ENCODE measurements around the gene ZNF592. TPM values are rescaled to one million over a fixed set of nuclear protein-coding genes. Genes with fewer than 3 reads are reported as not detected.

Gene ZNF592
- total and polyA plus RNA-seq, 2 donors (not counting 3 experiments of a cell fraction or from before 2014, with no cell fraction given): 12.3 to 21.1 TPM

- no peaks in the 10 kb centered on the region for H3K9me3 ChIP-seq (replicated peaks; ENCODE audit: control insufficient read depth, insufficient read depth, low read length)
- TF ChIP-seq JUN (IDR thresholded peaks at IDR 0.05; ENCODE audit: borderline replicate concordance, insufficient read depth, insufficient read length, low read depth): no peak
- no peak for TF ChIP-seq CTCF (IDR thresholded peaks at IDR 0.05; ENCODE audit: extremely low read depth in 1 of 2, insufficient read depth in 1 of 2, low read depth in 1 of 2, low read length in 2 of 2)
- no peak for TF ChIP-seq FOS (IDR thresholded peaks at IDR 0.05; ENCODE audit: borderline replicate concordance, insufficient read depth, low read length)
- no peak for TF ChIP-seq EZH2 (IDR thresholded peaks at IDR 0.05; ENCODE audit: borderline replicate concordance, low read depth, low read length, severe bottlenecking)
- TF ChIP-seq GATA2 (IDR thresholded peaks at IDR 0.05; ENCODE audit: insufficient read depth, insufficient read length, low read depth, low read length): no peak
- no peak for TF ChIP-seq POLR2A (IDR thresholded peaks at IDR 0.05; ENCODE audit: low read depth, low read length)
- TF ChIP-seq POLR2AphosphoS5 (IDR thresholded peaks at IDR 0.05; ENCODE audit: insufficient read depth, low read depth, low read length): no peak
- no peak for TF ChIP-seq MYC (IDR thresholded peaks at IDR 0.05; ENCODE audit: low read depth, low read length)
- TF ChIP-seq MAX (IDR thresholded peaks at IDR 0.05; ENCODE audit: insufficient read depth, insufficient read length): no peak
- H3K9ac ChIP-seq (replicated peaks; ENCODE audit: extremely low read depth, insufficient read depth, low read length): no peak overlapping the region
- H3K4me3 ChIP-seq (replicated peaks in 1 of 3; ENCODE audit: insufficient read depth in 1 of 3, low read depth in 1 of 3, low read length in 3 of 3): no peak overlapping the region
- POLR2A ChIA-PET: no interaction called here
- H3K27me3 ChIP-seq (ENCODE audit: control insufficient read depth in 2 of 2, insufficient read depth in 2 of 2, low read length in 2 of 2): no peaks in the 10 kb centered on the region
- no peak for DNase-seq (ENCODE audit: low read depth, low spot score)
- intact Hi-C loops (cut with micrococcal nuclease): no loop called here
- BruUV-seq (replicated peaks): no TSS peak
- H3K79me2 ChIP-seq (ENCODE audit: control insufficient read depth, insufficient read depth, low read length): no peaks in the 10 kb centered on the region
- H2AFZ ChIP-seq (ENCODE audit: low read depth, low read length): no peak overlapping the region
- H4K20me1 ChIP-seq (replicated peaks; ENCODE audit: control insufficient read depth, extremely low read depth, insufficient read depth, low read length): no peaks in the 10 kb centered on the region
- dilution Hi-C loops (cut with MboI; ENCODE audit: extremely low pct_ligation_motif_present, low sequenced_read_pairs): no loop called here
- no peak overlapping the region for H3K27ac ChIP-seq (ENCODE audit: insufficient read depth, low read depth, low read length)
- H3K4me1 ChIP-seq (ENCODE audit: control insufficient read depth, extremely low read depth, insufficient read depth, low read length): peaks cover 12% of the 10 kb centered on the region
- H3K4me2 ChIP-seq (ENCODE audit: insufficient read depth, low read length): no peak overlapping the region
- H3K36me3 ChIP-seq (ENCODE audit: control insufficient read depth in 2 of 2, extremely low read depth in 1 of 2, insufficient read depth in 2 of 2, low read length in 2 of 2): no peaks in the 10 kb centered on the region
- no peaks in the 10 kb centered on the region for H3K9me1 ChIP-seq (replicated peaks; ENCODE audit: control insufficient read depth, extremely low read depth, insufficient read depth, low read length)
- CTCF ChIA-PET: no interaction called here
- FAIRE-seq: no peak
Measured at GRCh38 chr15:84813435-84813834, 65.0 kb downstream of the ZNF592 start.
